Astrocyte of the cerebellum (primary cell): ENCODE measurements around the gene MTRR.
"Not testable (repeated sequence)": the region's sequence is repeated elsewhere in the genome, so short reads cannot be mapped to it uniquely, and the experiment has no call there.

Experiments
- DNase-seq: peaks from one replicate; pipeline ENCODE4 v3.0.0-alpha.2; 2011; ENCODE audit warnings: low read depth
- H3K4me3 ChIP-seq: 2 replicates; pipeline ENCODE4 v1.5.1; 2011; ENCODE audit warnings: mild to moderate bottlenecking, low read depth, low read length, moderate library complexity
- in situ Hi-C: cut with HindIII; loops from 2 replicates; pipeline ENCODE4 v1.10.0; 2017; ENCODE audit warnings: low sequenced_read_pairs
- TF ChIP-seq, protein P1 (sequence below): IDR thresholded peaks from 2 replicates; pipeline ENCODE4 v1.5.1; 2012; ENCODE audit warnings: low read length, low read depth, moderate library complexity, mild to moderate bottlenecking; ENCODE audit errors: missing control alignments

MTRR gene

DNA sequence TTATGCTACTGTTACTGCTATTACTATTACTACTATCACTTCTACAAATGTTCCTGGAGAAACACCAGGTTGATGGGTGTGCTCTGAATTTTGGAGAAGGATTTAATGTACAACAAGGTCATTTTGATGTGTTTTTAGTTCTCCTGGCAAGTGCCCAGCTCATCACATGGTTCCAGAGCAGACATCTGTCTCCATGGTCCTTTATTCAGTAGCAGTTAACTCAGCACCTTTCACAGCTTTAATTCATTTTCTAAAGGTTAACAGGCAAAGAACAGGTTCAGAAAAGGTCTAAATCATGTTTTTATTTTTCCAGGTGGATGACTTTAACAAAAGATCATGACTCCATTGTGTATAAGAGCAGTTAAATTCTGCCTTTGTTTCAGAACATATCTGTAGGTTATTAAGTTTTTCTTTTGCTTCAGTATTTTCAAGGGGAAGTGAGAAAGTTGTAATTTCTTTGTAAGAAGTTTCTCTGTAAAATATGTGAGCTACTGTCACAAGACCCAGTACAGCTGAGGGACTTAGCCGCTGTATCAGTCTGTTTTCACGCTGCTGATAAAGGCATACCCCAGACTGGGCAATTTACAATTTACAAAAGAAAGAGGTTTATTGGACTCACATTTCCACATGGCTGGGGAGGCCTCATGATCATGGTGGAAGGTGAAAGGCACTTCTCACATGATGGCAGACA is 41.9 kb downstream of the MTRR start:
- no peak overlapping the region for H3K4me3 ChIP-seq
- TF ChIP-seq, protein P1, sequence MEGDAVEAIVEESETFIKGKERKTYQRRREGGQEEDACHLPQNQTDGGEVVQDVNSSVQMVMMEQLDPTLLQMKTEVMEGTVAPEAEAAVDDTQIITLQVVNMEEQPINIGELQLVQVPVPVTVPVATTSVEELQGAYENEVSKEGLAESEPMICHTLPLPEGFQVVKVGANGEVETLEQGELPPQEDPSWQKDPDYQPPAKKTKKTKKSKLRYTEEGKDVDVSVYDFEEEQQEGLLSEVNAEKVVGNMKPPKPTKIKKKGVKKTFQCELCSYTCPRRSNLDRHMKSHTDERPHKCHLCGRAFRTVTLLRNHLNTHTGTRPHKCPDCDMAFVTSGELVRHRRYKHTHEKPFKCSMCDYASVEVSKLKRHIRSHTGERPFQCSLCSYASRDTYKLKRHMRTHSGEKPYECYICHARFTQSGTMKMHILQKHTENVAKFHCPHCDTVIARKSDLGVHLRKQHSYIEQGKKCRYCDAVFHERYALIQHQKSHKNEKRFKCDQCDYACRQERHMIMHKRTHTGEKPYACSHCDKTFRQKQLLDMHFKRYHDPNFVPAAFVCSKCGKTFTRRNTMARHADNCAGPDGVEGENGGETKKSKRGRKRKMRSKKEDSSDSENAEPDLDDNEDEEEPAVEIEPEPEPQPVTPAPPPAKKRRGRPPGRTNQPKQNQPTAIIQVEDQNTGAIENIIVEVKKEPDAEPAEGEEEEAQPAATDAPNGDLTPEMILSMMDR: no peak
- no peak for DNase-seq
- in situ Hi-C loops: loop anchor here (25.0 kb wide), 1 partner anchor 1301 kb away; no protein-coding TSS in a partner anchor

DNA sequence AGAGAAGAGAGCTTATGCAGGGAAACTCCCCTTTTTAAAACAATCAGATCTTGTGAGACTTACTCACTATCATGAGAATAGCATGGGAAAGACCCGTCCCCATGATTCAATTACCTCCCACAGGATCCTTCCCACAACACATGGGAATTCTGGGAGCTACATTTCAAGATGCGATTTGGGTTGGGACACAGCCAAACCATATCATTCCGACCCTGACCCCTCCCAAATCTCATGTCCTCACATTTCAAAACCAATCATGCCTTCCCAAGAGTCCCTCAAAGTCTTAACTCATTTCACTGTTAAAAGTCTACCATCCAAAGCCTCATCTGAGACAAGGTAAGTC is 42.5 kb downstream of the MTRR start:
- in situ Hi-C loops: loop anchor here (25.0 kb wide), 1 partner anchor 1301 kb away; no protein-coding TSS in a partner anchor
- H3K4me3 ChIP-seq, DNase-seq: not testable (repeated sequence)

DNA sequence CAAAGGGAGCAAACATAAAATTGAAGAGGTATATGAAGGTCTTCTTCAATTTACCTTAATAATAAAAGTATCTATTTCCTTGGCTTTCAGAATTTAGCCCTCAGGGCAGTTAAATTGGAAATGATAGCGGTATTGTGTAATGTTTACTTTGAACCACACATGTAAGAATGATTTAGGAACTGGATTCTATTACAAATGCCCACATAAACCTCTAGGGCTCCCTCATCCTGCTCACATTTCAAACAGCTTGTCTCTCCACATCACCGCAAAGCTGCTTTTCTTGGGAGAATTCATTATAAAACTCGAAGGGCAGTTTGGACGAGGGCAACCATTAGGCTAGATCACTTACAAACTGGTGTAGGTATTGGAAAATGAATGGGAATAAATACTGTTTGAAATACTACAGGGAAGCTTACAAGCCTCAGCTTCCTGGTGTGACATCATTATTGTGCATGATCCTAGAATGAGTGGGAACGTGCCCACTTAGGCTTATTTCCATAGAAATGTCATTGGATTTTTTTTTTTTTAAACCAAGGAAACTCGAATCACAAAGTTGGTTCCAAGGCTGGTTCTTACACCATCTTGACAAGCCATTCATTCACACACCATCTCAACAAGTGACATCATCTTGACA is 47.3 kb downstream of the MTRR start:
- DNase-seq: no peak
- in situ Hi-C loops: loop anchor here (25.0 kb wide), 1 partner anchor 1296 kb away; no protein-coding TSS in a partner anchor
- no peak overlapping the region for H3K4me3 ChIP-seq
- TF ChIP-seq, protein P1: no peak

DNA sequence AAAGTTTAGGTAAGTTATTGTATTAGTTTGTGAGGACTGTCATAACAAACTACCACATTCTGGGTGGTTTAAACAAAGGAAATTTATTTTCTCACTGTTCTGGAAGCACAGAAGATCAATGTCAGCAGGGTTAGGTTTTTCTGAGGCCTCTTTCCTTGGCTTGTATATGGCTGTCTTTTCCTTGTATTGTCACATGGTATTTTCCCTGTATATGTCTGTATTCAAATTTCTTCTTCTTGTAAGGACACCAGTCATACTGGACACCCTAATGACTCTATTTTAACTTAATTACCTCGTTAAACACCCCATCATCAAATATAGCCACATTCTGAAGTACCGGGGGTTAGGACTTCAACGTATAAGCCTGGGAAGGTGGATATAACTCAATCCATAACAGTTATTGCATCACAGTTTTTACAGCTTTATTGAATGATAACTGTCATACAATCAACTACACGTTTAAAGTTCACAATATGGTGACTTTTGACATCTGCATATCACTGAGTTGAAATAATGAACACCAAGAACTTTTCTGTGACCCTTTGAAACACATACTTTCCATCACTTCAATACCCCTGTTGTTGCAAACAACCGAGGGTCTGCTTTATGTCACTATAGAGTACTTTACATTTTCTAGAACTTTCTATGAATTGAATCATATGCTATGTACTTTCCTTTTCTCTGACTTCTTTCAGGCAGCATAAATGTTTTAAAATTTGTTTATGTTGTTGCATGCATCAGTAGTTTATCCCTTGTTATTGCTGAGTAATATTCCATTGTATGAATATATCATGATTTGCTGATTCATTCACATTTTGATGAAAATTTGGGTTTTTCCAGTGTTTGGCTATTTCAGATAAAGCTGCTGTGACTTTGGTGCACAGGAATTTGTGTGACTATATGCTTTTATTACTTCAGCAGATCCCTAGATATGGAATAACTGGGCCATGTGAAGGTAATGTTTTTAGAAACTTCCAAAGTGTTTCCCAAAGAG is 48.5 kb downstream of the MTRR start:
- no peak for DNase-seq
- in situ Hi-C loops: loop anchor here (25.0 kb wide), 1 partner anchor 1295 kb away; no protein-coding TSS in a partner anchor
- no peak overlapping the region for H3K4me3 ChIP-seq
- TF ChIP-seq, protein P1: no peak

DNA sequence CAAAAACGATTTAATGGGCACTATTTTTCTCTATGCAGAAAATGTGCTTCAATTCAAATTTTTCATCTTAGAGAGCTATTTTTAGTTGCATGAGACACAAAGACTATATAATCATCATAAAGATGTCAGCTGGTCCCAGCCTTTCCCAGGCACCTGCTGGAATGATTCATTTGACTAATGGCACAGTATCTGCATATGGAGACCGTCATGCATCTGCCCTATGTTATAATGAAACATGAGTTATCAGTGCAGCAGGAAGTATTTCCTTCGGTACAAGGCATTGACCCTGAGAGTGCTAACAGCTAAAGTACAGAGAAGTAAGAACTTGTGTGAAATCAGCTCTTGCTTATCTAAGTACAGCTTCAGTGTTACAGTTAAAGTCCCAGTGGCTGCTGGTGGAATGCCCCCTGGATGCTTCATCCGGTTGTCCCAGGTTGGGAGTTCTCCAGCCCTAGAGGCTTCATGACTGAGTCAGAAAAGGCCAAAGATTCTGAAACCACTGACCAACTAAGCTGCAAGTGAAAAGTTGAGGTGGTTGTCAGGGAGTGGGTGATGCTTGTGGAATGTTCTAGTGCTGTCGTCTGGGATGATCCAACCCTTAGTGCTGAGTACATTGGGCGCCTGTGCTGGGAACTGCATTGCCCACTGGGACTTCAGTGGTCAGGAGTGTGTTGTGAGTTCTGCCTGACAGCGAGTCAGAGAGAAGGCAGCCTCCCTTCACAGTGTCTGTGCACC is 57.2 kb downstream of the MTRR start:
- in situ Hi-C loops: no loop called here
- TF ChIP-seq, protein P1: no peak
- no peak overlapping the region for H3K4me3 ChIP-seq
- DNase-seq: peak; percentile 84

DNA sequence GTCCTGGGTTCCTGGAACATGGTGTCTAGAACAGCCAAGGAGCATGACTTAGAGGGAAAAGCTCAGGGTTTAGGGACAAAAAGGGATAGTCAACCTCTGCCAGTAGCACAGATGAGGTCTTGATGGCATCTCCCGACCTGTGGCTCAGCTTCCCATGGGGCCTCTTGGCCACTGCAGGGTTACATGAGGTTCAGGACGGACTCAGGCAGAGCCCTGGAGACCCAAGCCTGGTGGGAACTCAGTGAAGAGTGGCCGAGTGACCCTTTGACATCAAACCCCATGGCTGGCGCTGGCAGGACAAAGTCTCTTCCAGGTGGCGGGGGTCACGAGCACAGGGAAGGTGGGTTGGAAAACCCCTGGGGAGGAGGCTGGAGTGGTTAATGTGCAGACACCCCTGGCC is 57.8 kb downstream of the MTRR start:
- in situ Hi-C loops: no loop called here
- H3K4me3 ChIP-seq: no peak overlapping the region
- no peak for DNase-seq
- TF ChIP-seq, protein P1: no peak
